AG08396 (cell line): ENCODE measurements around the gene SEC61A1.

Experiments
- DNase-seq: peaks from one replicate; pipeline ENCODE4 v3.0.0; 2012; ENCODE audit warnings: low spot score, mixed read lengths

The SEC61A1 gene

DNA sequence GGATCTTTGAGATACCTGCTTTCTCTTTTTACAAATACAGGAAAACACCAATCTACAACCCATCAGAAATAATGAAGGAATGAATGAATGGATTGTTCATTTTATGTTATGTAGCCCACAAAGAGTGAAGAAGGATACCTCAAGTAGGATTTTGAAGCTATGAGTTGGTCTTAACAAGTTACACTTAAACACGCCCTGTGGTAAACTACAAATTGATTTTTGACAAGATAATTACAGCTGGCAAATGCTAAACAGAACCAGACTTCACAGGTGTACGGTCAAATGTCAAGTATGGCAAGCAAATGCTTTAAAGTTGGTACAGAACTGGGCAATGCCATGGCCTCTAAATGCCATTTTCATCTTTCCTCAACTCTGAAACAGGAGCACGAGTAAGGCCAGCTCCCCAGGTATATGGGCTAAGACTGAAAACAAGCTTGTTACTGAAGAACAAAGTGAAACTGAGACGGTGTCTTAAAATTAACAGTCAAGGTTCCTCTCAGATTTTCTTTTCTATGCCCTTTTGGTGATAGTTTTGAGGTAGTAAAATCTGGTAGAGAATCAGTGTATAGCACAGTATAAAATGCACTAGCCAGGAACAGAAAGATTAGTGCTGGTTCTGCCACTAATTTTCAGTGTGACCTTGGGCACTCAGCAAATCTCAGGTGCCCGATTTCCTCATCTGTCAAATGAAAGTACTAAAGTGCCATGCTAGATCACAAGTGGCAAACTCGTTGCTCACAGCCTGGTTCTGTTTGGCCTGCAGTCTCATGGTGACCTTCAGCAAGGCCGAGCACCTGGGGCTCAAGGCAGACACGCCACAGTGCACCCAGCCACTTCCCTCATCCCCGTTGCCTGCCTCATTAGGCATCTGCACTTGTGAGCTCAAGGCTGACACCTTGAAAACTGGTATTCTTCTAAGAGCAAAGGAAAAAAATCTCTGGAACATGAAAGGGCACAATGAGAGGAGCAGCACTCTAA lies 61.9 kb downstream of the SEC61A1 start:
- DNase-seq: no peak
